ENCODE measurements around the gene ZFPM1.

The ZFPM1 gene

GRCh38 chr16:88495268-88495772 lies 42.2 kb downstream of the ZFPM1 start:
- H3K27me3 ChIP-seq (ENCODE audit: control insufficient read depth in 5 of 5, insufficient read depth in 4 of 5, low read length in 5 of 5), result peaks cover 3 to 12% (median 4%) of the 10 kb centered on the region in 5 donors
- H3K9me3 ChIP-seq (ENCODE audit: control insufficient read depth in 5 of 5, low read length in 5 of 5), result no peaks in the 10 kb centered on the region
- H3K4me1 ChIP-seq (ENCODE audit: control insufficient read depth in 5 of 5, insufficient read depth in 5 of 5, low read length in 5 of 5), result peaks cover 0 to 16% (median 6%) of the 10 kb centered on the region in 5 donors
- no peaks in the 10 kb centered on the region for H3K36me3 ChIP-seq (ENCODE audit: control insufficient read depth in 5 of 5, insufficient read depth in 5 of 5, low read length in 5 of 5)
- H3K9ac ChIP-seq (ENCODE audit: low read length in 5 of 5), result no peak overlapping the region
- H3K4me3 ChIP-seq (ENCODE audit: low read depth in 1 of 5, low read length in 5 of 5), result no peak overlapping the region
- no peak overlapping the region for H3K27ac ChIP-seq (ENCODE audit: low read depth, low read length)

GRCh38 chr16:88497561-88498462 lies 44.7 kb downstream of the ZFPM1 start:
- no peaks in the 10 kb centered on the region for H3K9me3 ChIP-seq (ENCODE audit: control insufficient read depth in 5 of 5, low read length in 5 of 5)
- H3K36me3 ChIP-seq (ENCODE audit: control insufficient read depth in 5 of 5, insufficient read depth in 5 of 5, low read length in 5 of 5), result no peaks in the 10 kb centered on the region
- H3K4me1 ChIP-seq (ENCODE audit: control insufficient read depth in 5 of 5, insufficient read depth in 5 of 5, low read length in 5 of 5), result peaks cover 0 to 20% (median 8%) of the 10 kb centered on the region in 5 donors
- H3K4me3 ChIP-seq (ENCODE audit: low read depth in 1 of 5, low read length in 5 of 5), result no peak overlapping the region
- no peak overlapping the region for H3K9ac ChIP-seq (ENCODE audit: low read length in 5 of 5)
- no peak overlapping the region for H3K27ac ChIP-seq (ENCODE audit: low read depth, low read length)
- peaks cover 3 to 14% (median 4%) of the 10 kb centered on the region in 5 donors for H3K27me3 ChIP-seq (ENCODE audit: control insufficient read depth in 5 of 5, insufficient read depth in 4 of 5, low read length in 5 of 5)

- H3K9ac ChIP-seq (ENCODE audit: low read length in 5 of 5), result no peak overlapping the region
- H3K4me3 ChIP-seq (ENCODE audit: low read depth in 1 of 5, low read length in 5 of 5), result no peak overlapping the region
- H3K4me1 ChIP-seq (ENCODE audit: control insufficient read depth in 5 of 5, insufficient read depth in 5 of 5, low read length in 5 of 5), result peaks cover 0 to 20% (median 8%) of the 10 kb centered on the region in 5 donors
- H3K27me3 ChIP-seq (ENCODE audit: control insufficient read depth in 5 of 5, insufficient read depth in 4 of 5, low read length in 5 of 5), result peaks cover 3 to 14% (median 5%) of the 10 kb centered on the region in 5 donors
- H3K27ac ChIP-seq (ENCODE audit: low read depth, low read length), result no peak overlapping the region
- no peaks in the 10 kb centered on the region for H3K9me3 ChIP-seq (ENCODE audit: control insufficient read depth in 5 of 5, low read length in 5 of 5)
- no peaks in the 10 kb centered on the region for H3K36me3 ChIP-seq (ENCODE audit: control insufficient read depth in 5 of 5, insufficient read depth in 5 of 5, low read length in 5 of 5)
These were observed 45.6 kb downstream of the ZFPM1 start for GRCh38 chr16:88498576-88499208.

GRCh38 chr16:88499292-88499691 lies 46.2 kb downstream of the ZFPM1 start:
- peaks cover 3 to 14% (median 5%) of the 10 kb centered on the region in 5 donors for H3K27me3 ChIP-seq (ENCODE audit: control insufficient read depth in 5 of 5, insufficient read depth in 4 of 5, low read length in 5 of 5)
- H3K9ac ChIP-seq (ENCODE audit: low read length in 5 of 5), result peak overlapping the region in 1 of 5 donors; percentile 37
- no peaks in the 10 kb centered on the region for H3K36me3 ChIP-seq (ENCODE audit: control insufficient read depth in 5 of 5, insufficient read depth in 5 of 5, low read length in 5 of 5)
- H3K9me3 ChIP-seq (ENCODE audit: control insufficient read depth in 5 of 5, low read length in 5 of 5), result no peaks in the 10 kb centered on the region
- H3K4me3 ChIP-seq (ENCODE audit: low read depth in 1 of 5, low read length in 5 of 5), result no peak overlapping the region
- no peak overlapping the region for H3K27ac ChIP-seq (ENCODE audit: low read depth, low read length)
- peaks cover 0 to 20% (median 8%) of the 10 kb centered on the region in 5 donors for H3K4me1 ChIP-seq (ENCODE audit: control insufficient read depth in 5 of 5, insufficient read depth in 5 of 5, low read length in 5 of 5)

GRCh38 chr16:88499836-88500251 lies 46.8 kb downstream of the ZFPM1 start:
- H3K27ac ChIP-seq (ENCODE audit: low read depth, low read length), result no peak overlapping the region
- peaks cover 3 to 14% (median 5%) of the 10 kb centered on the region in 5 donors for H3K27me3 ChIP-seq (ENCODE audit: control insufficient read depth in 5 of 5, insufficient read depth in 4 of 5, low read length in 5 of 5)
- peaks cover 0 to 20% (median 8%) of the 10 kb centered on the region in 5 donors for H3K4me1 ChIP-seq (ENCODE audit: control insufficient read depth in 5 of 5, insufficient read depth in 5 of 5, low read length in 5 of 5)

GRCh38 chr16:88500255-88500661 lies 47.2 kb downstream of the ZFPM1 start:
- Histone ChIP-seq H3K9ac (ENCODE audit: low read length in 5 of 5) (no peak overlapping the region), H3K36me3 (ENCODE audit: control insufficient read depth in 5 of 5, insufficient read depth in 5 of 5, low read length in 5 of 5) (no peaks in the 10 kb centered on the region), H3K27ac (ENCODE audit: low read depth, low read length) (no peak overlapping the region), H3K4me3 (ENCODE audit: low read depth in 1 of 5, low read length in 5 of 5) (no peak overlapping the region), H3K9me3 (ENCODE audit: control insufficient read depth in 5 of 5, low read length in 5 of 5) (no peaks in the 10 kb centered on the region), H3K27me3 (ENCODE audit: control insufficient read depth in 5 of 5, insufficient read depth in 4 of 5, low read length in 5 of 5) (peaks cover 3 to 14% (median 5%) of the 10 kb centered on the region in 5 donors), H3K4me1 (ENCODE audit: control insufficient read depth in 5 of 5, insufficient read depth in 5 of 5, low read length in 5 of 5) (peaks cover 0 to 22% (median 8%) of the 10 kb centered on the region in 5 donors)

More at GRCh38 chr16:88499836-88500251, 46.8 kb downstream of the ZFPM1 start:
- peak overlapping the region in 1 of 5 donors; percentile 37 for H3K9ac ChIP-seq (ENCODE audit: low read length in 5 of 5)
- no peaks in the 10 kb centered on the region for H3K9me3 ChIP-seq (ENCODE audit: control insufficient read depth in 5 of 5, low read length in 5 of 5)
- no peaks in the 10 kb centered on the region for H3K36me3 ChIP-seq (ENCODE audit: control insufficient read depth in 5 of 5, insufficient read depth in 5 of 5, low read length in 5 of 5)
- no peak overlapping the region for H3K4me3 ChIP-seq (ENCODE audit: low read depth in 1 of 5, low read length in 5 of 5)

- H3K27me3 ChIP-seq (ENCODE audit: control insufficient read depth in 5 of 5, insufficient read depth in 4 of 5, low read length in 5 of 5), result peaks cover 3 to 11% (median 5%) of the 10 kb centered on the region in 5 donors
- no peaks in the 10 kb centered on the region for H3K9me3 ChIP-seq (ENCODE audit: control insufficient read depth in 5 of 5, low read length in 5 of 5)
- H3K4me1 ChIP-seq (ENCODE audit: control insufficient read depth in 5 of 5, insufficient read depth in 5 of 5, low read length in 5 of 5), result peaks cover 0 to 22% (median 8%) of the 10 kb centered on the region in 5 donors
- no peak overlapping the region for H3K4me3 ChIP-seq (ENCODE audit: low read depth in 1 of 5, low read length in 5 of 5)
- H3K36me3 ChIP-seq (ENCODE audit: control insufficient read depth in 5 of 5, insufficient read depth in 5 of 5, low read length in 5 of 5), result no peaks in the 10 kb centered on the region
- no peak overlapping the region for H3K9ac ChIP-seq (ENCODE audit: low read length in 5 of 5)
- H3K27ac ChIP-seq (ENCODE audit: low read depth, low read length), result no peak overlapping the region
These were observed 49.3 kb downstream of the ZFPM1 start for GRCh38 chr16:88502371-88502770.

GRCh38 chr16:88502776-88503280 lies 49.7 kb downstream of the ZFPM1 start:
- no peak overlapping the region for H3K27ac ChIP-seq (ENCODE audit: low read depth, low read length)
- no peaks in the 10 kb centered on the region for H3K9me3 ChIP-seq (ENCODE audit: control insufficient read depth in 5 of 5, low read length in 5 of 5)
- H3K4me3 ChIP-seq (ENCODE audit: low read depth in 1 of 5, low read length in 5 of 5), result no peak overlapping the region
- H3K4me1 ChIP-seq (ENCODE audit: control insufficient read depth in 5 of 5, insufficient read depth in 5 of 5, low read length in 5 of 5), result peaks cover 0 to 22% (median 8%) of the 10 kb centered on the region in 5 donors
- H3K36me3 ChIP-seq (ENCODE audit: control insufficient read depth in 5 of 5, insufficient read depth in 5 of 5, low read length in 5 of 5), result no peaks in the 10 kb centered on the region
- H3K27me3 ChIP-seq (ENCODE audit: control insufficient read depth in 5 of 5, insufficient read depth in 4 of 5, low read length in 5 of 5), result peaks cover 3 to 9% (median 5%) of the 10 kb centered on the region in 5 donors
- no peak overlapping the region for H3K9ac ChIP-seq (ENCODE audit: low read length in 5 of 5)

- H3K27ac ChIP-seq (ENCODE audit: low read depth, low read length), result no peak overlapping the region
- no peak overlapping the region for H3K4me3 ChIP-seq (ENCODE audit: low read depth in 1 of 5, low read length in 5 of 5)
- H3K27me3 ChIP-seq (ENCODE audit: control insufficient read depth in 5 of 5, insufficient read depth in 4 of 5, low read length in 5 of 5), result peaks cover 3 to 7% (median 5%) of the 10 kb centered on the region in 5 donors
- H3K4me1 ChIP-seq (ENCODE audit: control insufficient read depth in 5 of 5, insufficient read depth in 5 of 5, low read length in 5 of 5), result peaks cover 0 to 22% (median 8%) of the 10 kb centered on the region in 5 donors
- H3K9me3 ChIP-seq (ENCODE audit: control insufficient read depth in 5 of 5, low read length in 5 of 5), result no peaks in the 10 kb centered on the region
- H3K9ac ChIP-seq (ENCODE audit: low read length in 5 of 5), result no peak overlapping the region
- no peaks in the 10 kb centered on the region for H3K36me3 ChIP-seq (ENCODE audit: control insufficient read depth in 5 of 5, insufficient read depth in 5 of 5, low read length in 5 of 5)
These were observed 50.3 kb downstream of the ZFPM1 start for GRCh38 chr16:88503374-88503770.

All from subcutaneous abdominal adipose tissue (tissue), 5 donors.